Fibroblast of the aortic adventitia (primary cell): Measurements from ENCODE around the gene DCD. TPM values are rescaled to one million over a fixed set of nuclear protein-coding genes. Genes with fewer than 3 reads are reported as not detected.
A peak's percentile ranks its signal among the peaks of the same experiment; 100 is the strongest.

Experiments
- DNase-seq: peaks from one replicate; pipeline ENCODE4 v3.0.0-alpha.2; 2010; ENCODE audit warnings: low read depth
- H3K4me3 ChIP-seq: 2 replicates; pipeline ENCODE4 v1.5.1; 2011; ENCODE audit warnings: low read depth, mild to moderate bottlenecking, control low read depth, low read length, moderate library complexity
- CTCF ChIP-seq: IDR thresholded peaks from 2 replicates; pipeline ENCODE4 v1.5.1; 2011; ENCODE audit warnings: mild to moderate bottlenecking, low read length, control low read depth, inconsistent platforms; ENCODE audit not compliant: insufficient read depth
- total RNA-seq: library from RNA; depleted of rRNA; stranded (reverse); fragments of >200 nt; gene quantifications from 2 replicates; pipeline ENCODE4 v1.2.3, GENCODE V29; 2012; ENCODE audit warnings: low replicate concordance

DCD gene
- total RNA-seq, 1 donor: not detected

GRCh38 chr12:54603872-54604271 lies 44.3 kb downstream of the DCD start:
- DNase-seq: no peak
- no peak for TF ChIP-seq CTCF
- H3K4me3 ChIP-seq: no peak overlapping the region

- H3K4me3 ChIP-seq: no peak overlapping the region
- peak; percentile 71 for DNase-seq
- TF ChIP-seq CTCF: peak; percentile 91
Measured at GRCh38 chr12:54603173-54603814, 44.9 kb downstream of the DCD start.

GRCh38 chr12:54602661-54603060 lies 45.5 kb downstream of the DCD start:
- TF ChIP-seq CTCF: no peak
- DNase-seq: no peak
- H3K4me3 ChIP-seq: no peak overlapping the region

- DNase-seq: no peak
- TF ChIP-seq CTCF: no peak
- H3K4me3 ChIP-seq: no peak overlapping the region
Measured at GRCh38 chr12:54601841-54602240, 46.3 kb downstream of the DCD start.

- no peak for TF ChIP-seq CTCF
Measured at GRCh38 chr12:54598970-54599369, 49.2 kb downstream of the DCD start.

GRCh38 chr12:54596526-54596946 lies 51.6 kb downstream of the DCD start:
- TF ChIP-seq CTCF: peak; percentile 88
- no peak overlapping the region for H3K4me3 ChIP-seq
- peak; percentile 70 for DNase-seq

More at GRCh38 chr12:54598970-54599369, 49.2 kb downstream of the DCD start:
- no peak overlapping the region for H3K4me3 ChIP-seq
- DNase-seq: no peak

- TF ChIP-seq CTCF: no peak
Measured at GRCh38 chr12:54595471-54595870, 52.7 kb downstream of the DCD start.

More at GRCh38 chr12:54595471-54595870, 52.7 kb downstream of the DCD start:
- DNase-seq: no peak
- no peak overlapping the region for H3K4me3 ChIP-seq
